Measurements from ENCODE around the gene DDAH2. TPM values are rescaled to one million over a fixed set of nuclear protein-coding genes. Genes with fewer than 3 reads are reported as not detected.

DDAH2 gene
- total and polyA plus RNA-seq, 10 of the 15 experiments (the other 5 are each of a cell fraction or from before 2014, with no cell fraction given), result 0.35 to 9.9 (median 6.2) TPM

- Histone ChIP-seq H3K4me3 (no peak overlapping the region), H3K36me3 (ENCODE audit: control insufficient read depth in 2 of 2, insufficient read depth in 2 of 2, low read length in 1 of 2) (no peaks in the 10 kb centered on the region), H4K20me1 (ENCODE audit: control insufficient read depth, insufficient read depth) (no peaks in the 10 kb centered on the region), H3K27ac (ENCODE audit: control insufficient read depth, insufficient read depth) (no peak overlapping the region), H3K27me3 (replicated peaks in 1 of 2; ENCODE audit: control insufficient read depth in 2 of 2, insufficient read depth in 2 of 2, low read length in 1 of 2) (no peaks in the 10 kb centered on the region), H3K4me2 (ENCODE audit: control insufficient read depth, insufficient read depth) (no peak overlapping the region), H3K79me2 (ENCODE audit: control insufficient read depth, insufficient read depth, low read length) (no peaks in the 10 kb centered on the region), H3K9ac (ENCODE audit: control insufficient read depth, insufficient read depth, low read length) (no peak overlapping the region), H3K4me1 (ENCODE audit: control insufficient read depth, insufficient read depth, low read length) (no peaks in the 10 kb centered on the region), H2AFZ (ENCODE audit: control insufficient read depth, low read depth, low read length) (no peak overlapping the region), H3K9me3 (replicated peaks; ENCODE audit: control insufficient read depth, insufficient read depth, low read length) (no peaks in the 10 kb centered on the region)
- ChIA-PET POLR2A (no interaction called here), RAD21 (ENCODE audit: unreplicated experiment) (no interaction called here), SMC1A (ENCODE audit: uncharacterized antibody, unreplicated experiment) (interaction anchor here (1.6 kb wide), 1 partner anchor 29 kb away, joined by 3 read pairs; no protein-coding TSS in a partner anchor), CTCF (interaction anchor here (0.8 kb wide), 1 partner anchor 56 kb away, joined by 3 read pairs; no protein-coding TSS in a partner anchor)
- intact Hi-C loops (cut with micrococcal nuclease; ENCODE audit: unreplicated experiment), result no loop called here
- in situ Hi-C loops (cut with MboI), result no loop called here
- ATAC-seq, result no peak
- 93% methylated on average over 39 of the region's 42 CpGs for WGBS (ENCODE audit: insufficient coverage, insufficient replicate concordance, low lambda C conversion rate, missing lambda C conversion rate)
- BruUV-seq (replicated peaks), result no TSS peak
- FAIRE-seq, result no peak
- DNase-seq (ENCODE audit: low read depth, low spot score), result no peak
- no peak for TF ChIP-seq HCFC1 (IDR thresholded peaks at IDR 0.05; ENCODE audit: low read length)
- no peak for TF ChIP-seq SUPT20H (IDR thresholded peaks at IDR 0.05; ENCODE audit: borderline replicate concordance, control insufficient read depth, low read depth, low read length)
- no peak for TF ChIP-seq IRF4 (IDR thresholded peaks at IDR 0.05; ENCODE audit: low read depth, low read length)
- no peak for TF ChIP-seq ZBTB33 (IDR thresholded peaks at IDR 0.05)
- no peak for TF ChIP-seq ZBTB4 (CRISPR knock-in tag; IDR thresholded peaks at IDR 0.05)
- TF ChIP-seq NFYB (IDR thresholded peaks at IDR 0.05; ENCODE audit: insufficient read depth, low read depth, low read length), result no peak
- TF ChIP-seq PAX8 (IDR thresholded peaks at IDR 0.05), result no peak
- no peak for TF ChIP-seq PML (IDR thresholded peaks at IDR 0.05; ENCODE audit: low read length)
- no peak for TF ChIP-seq ATF2 (IDR thresholded peaks at IDR 0.05; ENCODE audit: low read length)
- TF ChIP-seq SP1 (IDR thresholded peaks at IDR 0.05; ENCODE audit: low read depth, low read length), result no peak
- no peak for TF ChIP-seq NKRF (conservative IDR thresholded peaks at IDR 0.05)
- no peak for TF ChIP-seq KAT2A (conservative IDR thresholded peaks at IDR 0.05; ENCODE audit: control insufficient read depth, low read depth, low read length)
- TF ChIP-seq MEF2B (IDR thresholded peaks at IDR 0.05; ENCODE audit: partially characterized antibody, poor library complexity, severe bottlenecking), result no peak
- no peak for TF ChIP-seq SMAD5 (IDR thresholded peaks at IDR 0.05; ENCODE audit: low read depth)
- no peak for TF ChIP-seq CREM (IDR thresholded peaks at IDR 0.05; ENCODE audit: low read depth)
- no peak for TF ChIP-seq POLR2AphosphoS2 (IDR thresholded peaks at IDR 0.05; ENCODE audit: low read depth, low read length)
These were observed 37.1 kb upstream of the DDAH2 start for GRCh38 chr6:31765910-31766794.
